ENCODE results near the gene GPR150. TPM values are rescaled to one million over a fixed set of nuclear protein-coding genes. Genes with fewer than 3 reads are reported as not detected.

The GPR150 gene
- total RNA-seq = 0.26 and 0.58 TPM in 2 replicates

DNA sequence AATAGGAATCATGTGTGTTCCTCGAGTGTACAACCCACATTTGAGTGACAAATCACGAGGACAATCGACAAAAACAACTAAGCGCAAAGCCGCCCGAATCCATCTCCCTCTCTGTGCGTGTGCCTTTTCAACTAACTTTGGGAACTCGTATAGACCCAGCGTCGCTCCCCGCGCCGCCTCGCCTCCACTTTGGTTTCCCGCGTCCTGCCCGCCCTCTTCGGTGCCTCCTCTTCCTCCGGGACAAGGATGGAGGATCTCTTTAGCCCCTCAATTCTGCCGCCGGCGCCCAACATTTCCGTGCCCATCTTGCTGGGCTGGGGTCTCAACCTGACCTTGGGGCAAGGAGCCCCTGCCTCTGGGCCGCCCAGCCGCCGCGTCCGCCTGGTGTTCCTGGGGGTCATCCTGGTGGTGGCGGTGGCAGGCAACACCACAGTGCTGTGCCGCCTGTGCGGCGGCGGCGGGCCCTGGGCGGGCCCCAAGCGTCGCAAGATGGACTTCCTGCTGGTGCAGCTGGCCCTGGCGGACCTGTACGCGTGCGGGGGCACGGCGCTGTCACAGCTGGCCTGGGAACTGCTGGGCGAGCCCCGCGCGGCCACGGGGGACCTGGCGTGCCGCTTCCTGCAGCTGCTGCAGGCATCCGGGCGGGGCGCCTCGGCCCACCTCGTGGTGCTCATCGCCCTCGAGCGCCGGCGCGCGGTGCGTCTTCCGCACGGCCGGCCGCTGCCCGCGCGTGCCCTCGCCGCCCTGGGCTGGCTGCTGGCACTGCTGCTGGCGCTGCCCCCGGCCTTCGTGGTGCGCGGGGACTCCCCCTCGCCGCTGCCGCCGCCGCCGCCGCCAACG, at the start of gene GPR150:
TSS of gene GPR150 (plus strand) at position 58 of the 840 bp plus-strand sequence. CDS start at position 247, 189 bp downstream.

DNA sequence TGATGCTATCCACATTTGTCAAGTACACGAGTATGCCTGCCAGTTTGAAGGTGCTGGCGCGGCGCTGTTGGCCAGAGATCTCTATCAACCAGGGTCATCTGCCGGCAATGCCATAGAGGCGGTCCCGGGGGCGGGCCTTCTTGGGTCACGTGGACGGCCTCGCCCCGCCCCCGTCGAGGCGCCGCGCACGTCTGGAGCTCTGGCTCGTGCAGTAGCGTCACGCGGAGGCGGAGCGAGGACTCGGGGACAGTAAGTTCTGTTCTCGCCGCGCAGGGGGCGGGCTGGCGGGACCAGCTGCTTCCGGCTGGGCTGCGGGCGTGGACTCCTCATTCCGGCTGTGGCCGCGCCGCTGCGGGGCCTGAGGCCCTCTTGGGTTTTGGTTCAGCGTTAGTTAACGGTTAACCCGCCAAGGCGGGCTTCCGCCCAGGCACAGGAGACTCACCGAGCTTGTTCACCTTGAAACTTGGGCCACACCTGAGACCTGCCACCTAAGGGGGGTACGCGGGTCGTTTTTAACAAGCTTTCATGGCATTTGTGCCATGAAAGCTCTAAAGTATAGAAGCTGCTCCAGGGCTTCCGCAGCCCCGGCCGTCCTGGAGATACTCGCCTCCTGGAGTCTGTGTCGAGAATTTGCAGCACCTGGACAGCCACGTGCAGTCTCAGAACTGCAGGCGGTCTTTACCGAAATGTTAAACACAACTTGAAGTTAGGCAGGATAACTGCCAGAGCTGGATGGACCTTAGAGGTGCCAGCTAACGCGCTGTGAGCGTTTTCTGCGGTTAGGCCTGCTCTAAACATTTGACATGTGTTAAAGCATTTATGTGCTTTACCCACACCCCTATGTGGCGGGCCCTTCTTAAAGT, 26.9 kb downstream of the GPR150 start, which contains the start of gene RFESD:
TSS of gene RFESD (plus strand) at position 209 of the 863 bp plus-strand sequence. CDS start 5,495 bp downstream, outside the sequence.

Other genes with a start within 250 kb of the GPR150 start
- gene FAM81B, start 228.7 kb upstream of the GPR150 start, total RNA-seq = not detected in 2 replicates
- 50.5 and 53.6 TPM in 2 replicates for gene SKIC3, start 65.1 kb upstream of the GPR150 start, total RNA-seq
- 8.4 and 9.5 TPM in 2 replicates for gene ARSK, start 65.0 kb upstream of the GPR150 start, total RNA-seq
- 0.17 and 4.9 TPM in 2 replicates for gene RFESD, start 26.7 kb downstream of the GPR150 start, total RNA-seq
- 0.82 TPM in 1 of 2 replicates, not detected in the other for gene SPATA9, start 62.9 kb downstream of the GPR150 start, total RNA-seq
- 140 and 143 TPM in 2 replicates for gene RHOBTB3, start 111.2 kb downstream of the GPR150 start, total RNA-seq
- 35.0 and 113 TPM in 2 replicates for gene GLRX, start 202.6 kb downstream of the GPR150 start, total RNA-seq